Adrenal gland (tissue), 19 donors: ENCODE data around the gene TPX2. TPM values are rescaled to one million over a fixed set of nuclear protein-coding genes. Genes with fewer than 3 reads are reported as not detected.

ENCODE experiments used
- DNase-seq, 7 donors: peaks; one replicate each; pipeline ENCODE4 v3.0.0-alpha.2; 2019 to 2020
- H3K27ac ChIP-seq, 5 donors: fragments of 200-600 bp; sonication (generic) in 4 of 5; 1 replicate in 3 of 5; 2 replicates in 2 of 5; pipeline versions ENCODE4 v1.5.1 to v1.8.0; 2016 to 2020; ENCODE audit warnings: mild to moderate bottlenecking in 1 of 5
- H3K27me3 ChIP-seq: fragments of 200-600 bp; 2 replicates; pipeline ENCODE4 v1.8.0; 2021
- H3K36me3 ChIP-seq, 2 donors: fragments of 200-600 bp; replicated peaks in 1 of 2; 1 replicate in 1 of 2; 2 replicates in 1 of 2; pipeline versions ENCODE4 v1.5.1 to v1.8.0; 2018 to 2022
- H3K4me1 ChIP-seq, 2 donors: fragments of 200-600 bp; replicated peaks in 1 of 2; 1 replicate in 1 of 2; 2 replicates in 1 of 2; pipeline versions ENCODE4 v1.5.1 to v1.8.0; 2018 to 2021
- H3K4me3 ChIP-seq, 4 donors: fragments of 200-600 bp; sonication (generic) in 3 of 4; one replicate each; pipeline ENCODE4 v1.5.1; 2016 to 2018
- H3K9me3 ChIP-seq, 3 donors: fragments of 200-600 bp; sonication (generic) in 1 of 3; replicated peaks in 1 of 3; 1 replicate in 2 of 3; 2 replicates in 1 of 3; pipeline versions ENCODE4 v1.5.1 to v1.8.0; 2016 to 2021
- POLR2A ChIP-seq, 2 donors: fragments of 450-650 bp; IDR thresholded peaks; one replicate each; pipeline ENCODE4 v1.6.1; 2017; ENCODE audit warnings: antibody characterized with exemption in 2 of 2, mild to moderate bottlenecking in 2 of 2, moderate library complexity in 1 of 2
- WGBS, 4 donors: extraction: QIAGEN DNeasy Blood & Tissue Kit in 2 of 4; methylation state at CpG; one replicate each; pipeline versions ENCODE4 v1.1.5 to v1.1.7; 2013 to 2017; 5-methylcytosine and 5-hydroxymethylcytosine counted together
- intact Hi-C, 2 donors: fragments of 100-400 bp; cut with DNase I; formaldehyde crosslinking; loops; one replicate each; pipeline versions ENCODE4 v1.14.1 to v1.15.0; 2022 to 2023
- long read RNA-seq, 10 donors: library from polyadenylated mRNA in 3 of 10; unstranded in 2 of 10; stranded (forward) in 1 of 10; transcript quantifications; one replicate each; pipeline ENCODE4 v2.0.0 and lab custom pipeline, GENCODE V29; 2021 to 2026
- polyA plus RNA-seq, 3 donors: library from polyadenylated mRNA; stranded (reverse); fragments of 200-250 nt in 2 of 3; fragments of 350-450 nt in 1 of 3; fragmentation: Illumina TruSeq in 1 of 3; extraction: RNeasy Lipid Tissue Mini Kit (QIAGEN cat#74804) in 1 of 3; gene quantifications; one replicate each; pipeline ENCODE4 v1.2.3, GENCODE V29; 2013 to 2014
- total RNA-seq, 9 donors: library from RNA; depleted of rRNA in 4 of 9; stranded (reverse); fragments of >200 nt in 4 of 9; fragments of 120-200 nt in 1 of 9; fragmentation: NEBNext Ultra II Directional in 1 of 9; extraction: Animal tissue kit (Norgen Biotek cat#: 25700) in 1 of 9; gene quantifications; one replicate each; pipeline versions ENCODE4 v1.1.0 to v1.2.4, GENCODE V29; 2013 to 2023
- TF ChIP-seq, protein P1 (sequence below), 6 experiments: fragments of 450-650 bp in 4 of 6; fragments of 200-600 bp in 2 of 6; sonication (generic) in 1 of 6; IDR thresholded peaks; 1 replicate in 5 of 6; 2 replicates in 1 of 6; pipeline versions ENCODE4 v1.5.1 to v1.8.0; 2016 to 2021; ENCODE audit warnings: antibody characterized with exemption in 6 of 6, mild to moderate bottlenecking in 2 of 6, moderate library complexity in 1 of 6
- donor health status: healthy with polysubstance abuse.
- donor health status: Bipolar disorder and iron deficiency.
- donor health status: DM: yes; HTN: yes; CAD: no.
- donor health status: DM: no; HTN: no; CAD: no.
- donor health status: DM: no; HTN: no; CAD: no.
- donor health status: DM: yes; HTN: yes; CAD: no.

TPX2 gene, protein sequence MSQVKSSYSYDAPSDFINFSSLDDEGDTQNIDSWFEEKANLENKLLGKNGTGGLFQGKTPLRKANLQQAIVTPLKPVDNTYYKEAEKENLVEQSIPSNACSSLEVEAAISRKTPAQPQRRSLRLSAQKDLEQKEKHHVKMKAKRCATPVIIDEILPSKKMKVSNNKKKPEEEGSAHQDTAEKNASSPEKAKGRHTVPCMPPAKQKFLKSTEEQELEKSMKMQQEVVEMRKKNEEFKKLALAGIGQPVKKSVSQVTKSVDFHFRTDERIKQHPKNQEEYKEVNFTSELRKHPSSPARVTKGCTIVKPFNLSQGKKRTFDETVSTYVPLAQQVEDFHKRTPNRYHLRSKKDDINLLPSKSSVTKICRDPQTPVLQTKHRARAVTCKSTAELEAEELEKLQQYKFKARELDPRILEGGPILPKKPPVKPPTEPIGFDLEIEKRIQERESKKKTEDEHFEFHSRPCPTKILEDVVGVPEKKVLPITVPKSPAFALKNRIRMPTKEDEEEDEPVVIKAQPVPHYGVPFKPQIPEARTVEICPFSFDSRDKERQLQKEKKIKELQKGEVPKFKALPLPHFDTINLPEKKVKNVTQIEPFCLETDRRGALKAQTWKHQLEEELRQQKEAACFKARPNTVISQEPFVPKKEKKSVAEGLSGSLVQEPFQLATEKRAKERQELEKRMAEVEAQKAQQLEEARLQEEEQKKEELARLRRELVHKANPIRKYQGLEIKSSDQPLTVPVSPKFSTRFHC
- total RNA-seq, result 10 to 100 TPM in 1 of 9 donors, 1 to 10 TPM in 8; 2.1 to 22.6 (median 2.5) TPM
- polyA plus RNA-seq, result 1 to 10 TPM in 1 of 3 donors, under 1 TPM in 2; 0.40 to 3.7 (median 0.57) TPM
- long read RNA-seq, donor 1, partial matches to known transcripts, result 0 of 1 reads
- long read RNA-seq, donor 1, other reads (novel, unspliced or antisense), result 0 of 1 reads
- long read RNA-seq, donor 2, result 0 reads
- long read RNA-seq, donor 3, result 0 reads
- long read RNA-seq, donor 4, partial matches to known transcripts, result 1 of 2 reads
- long read RNA-seq, donor 4, other reads (novel, unspliced or antisense), result 0 of 2 reads
- long read RNA-seq, donor 5, partial matches to known transcripts, result 0 of 3 reads
- long read RNA-seq, donor 5, other reads (novel, unspliced or antisense), result 1 of 3 reads
- long read RNA-seq, donor 6, partial matches to known transcripts, result 1 of 1 reads
- long read RNA-seq, donor 6, other reads (novel, unspliced or antisense), result 0 of 1 reads
- long read RNA-seq, donor 7, result 0 reads
- long read RNA-seq, donor 8, partial matches to known transcripts, result 0 of 4 reads
- long read RNA-seq, donor 8, other reads (novel, unspliced or antisense), result 0 of 4 reads
- long read RNA-seq, donor 9, partial matches to known transcripts, result 5 of 5 reads
- long read RNA-seq, donor 9, other reads (novel, unspliced or antisense), result 0 of 5 reads
- long read RNA-seq, donor 10, partial matches to known transcripts, result 0 of 1 reads
- long read RNA-seq, donor 10, other reads (novel, unspliced or antisense), result 0 of 1 reads

DNA sequence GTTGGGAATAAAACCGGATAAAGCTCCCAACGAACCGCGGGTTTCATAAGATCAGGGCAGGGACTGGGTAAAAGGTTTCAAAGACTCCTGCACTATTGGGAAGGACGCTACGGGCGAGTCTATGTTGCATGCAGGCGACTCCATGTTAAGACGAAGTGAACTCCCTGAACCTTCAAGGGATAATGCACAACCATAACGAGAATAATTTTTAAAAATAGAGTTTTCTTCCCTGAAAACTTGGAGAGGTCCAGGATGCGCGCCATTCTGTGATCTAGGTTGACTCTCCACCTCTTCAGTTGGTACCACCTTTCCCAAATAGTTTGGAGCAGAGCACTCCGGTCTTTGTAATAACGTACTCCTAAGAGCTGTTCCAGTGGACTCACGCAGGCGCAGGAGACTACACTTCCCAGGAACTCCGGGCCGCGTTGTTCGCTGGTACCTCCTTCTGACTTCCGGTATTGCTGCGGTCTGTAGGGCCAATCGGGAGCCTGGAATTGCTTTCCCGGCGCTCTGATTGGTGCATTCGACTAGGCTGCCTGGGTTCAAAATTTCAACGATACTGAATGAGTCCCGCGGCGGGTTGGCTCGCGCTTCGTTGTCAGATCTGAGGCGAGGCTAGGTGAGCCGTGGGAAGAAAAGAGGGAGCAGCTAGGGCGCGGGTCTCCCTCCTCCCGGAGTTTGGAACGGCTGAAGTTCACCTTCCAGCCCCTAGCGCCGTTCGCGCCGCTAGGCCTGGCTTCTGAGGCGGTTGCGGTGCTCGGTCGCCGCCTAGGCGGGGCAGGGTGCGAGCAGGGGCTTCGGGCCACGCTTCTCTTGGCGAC lies at the start of gene TPX2:
TPX2 (plus strand) TSS at position 562 of the 821 bp plus-strand sequence. CDS start 18,187 bp downstream, outside the sequence.
- 0 to 2% (median 0%) methylated on average over 28 to 54 of the region's 54 CpGs for WGBS, 4 donors
- Histone ChIP-seq H3K4me3 (peak within 1 kb of the TSS; percentile 63 to 76 (median 72)), H3K27me3 (no peaks in the 10 kb centered on the region), H3K4me1 (peaks cover 0 to 11% of the 10 kb centered on the region in 2 donors), H3K36me3 (no peaks in the 10 kb centered on the region), H3K9me3 (no peaks in the 10 kb centered on the region), H3K27ac (peak within 1 kb of the TSS in 4 of 5 donors; percentile 52 to 76 (median 61))
- TF ChIP-seq, protein P1, sequence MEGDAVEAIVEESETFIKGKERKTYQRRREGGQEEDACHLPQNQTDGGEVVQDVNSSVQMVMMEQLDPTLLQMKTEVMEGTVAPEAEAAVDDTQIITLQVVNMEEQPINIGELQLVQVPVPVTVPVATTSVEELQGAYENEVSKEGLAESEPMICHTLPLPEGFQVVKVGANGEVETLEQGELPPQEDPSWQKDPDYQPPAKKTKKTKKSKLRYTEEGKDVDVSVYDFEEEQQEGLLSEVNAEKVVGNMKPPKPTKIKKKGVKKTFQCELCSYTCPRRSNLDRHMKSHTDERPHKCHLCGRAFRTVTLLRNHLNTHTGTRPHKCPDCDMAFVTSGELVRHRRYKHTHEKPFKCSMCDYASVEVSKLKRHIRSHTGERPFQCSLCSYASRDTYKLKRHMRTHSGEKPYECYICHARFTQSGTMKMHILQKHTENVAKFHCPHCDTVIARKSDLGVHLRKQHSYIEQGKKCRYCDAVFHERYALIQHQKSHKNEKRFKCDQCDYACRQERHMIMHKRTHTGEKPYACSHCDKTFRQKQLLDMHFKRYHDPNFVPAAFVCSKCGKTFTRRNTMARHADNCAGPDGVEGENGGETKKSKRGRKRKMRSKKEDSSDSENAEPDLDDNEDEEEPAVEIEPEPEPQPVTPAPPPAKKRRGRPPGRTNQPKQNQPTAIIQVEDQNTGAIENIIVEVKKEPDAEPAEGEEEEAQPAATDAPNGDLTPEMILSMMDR (IDR thresholded peaks at IDR 0.05), result peak in 5 of 6 experiments; percentile 9 to 38 (median 31)
- TF ChIP-seq POLR2A (IDR thresholded peaks at IDR 0.05), result peak; percentile 44 to 89
- peak; percentile 91 to 98 (median 97) for DNase-seq
- intact Hi-C loops, result no loop called here

DNA sequence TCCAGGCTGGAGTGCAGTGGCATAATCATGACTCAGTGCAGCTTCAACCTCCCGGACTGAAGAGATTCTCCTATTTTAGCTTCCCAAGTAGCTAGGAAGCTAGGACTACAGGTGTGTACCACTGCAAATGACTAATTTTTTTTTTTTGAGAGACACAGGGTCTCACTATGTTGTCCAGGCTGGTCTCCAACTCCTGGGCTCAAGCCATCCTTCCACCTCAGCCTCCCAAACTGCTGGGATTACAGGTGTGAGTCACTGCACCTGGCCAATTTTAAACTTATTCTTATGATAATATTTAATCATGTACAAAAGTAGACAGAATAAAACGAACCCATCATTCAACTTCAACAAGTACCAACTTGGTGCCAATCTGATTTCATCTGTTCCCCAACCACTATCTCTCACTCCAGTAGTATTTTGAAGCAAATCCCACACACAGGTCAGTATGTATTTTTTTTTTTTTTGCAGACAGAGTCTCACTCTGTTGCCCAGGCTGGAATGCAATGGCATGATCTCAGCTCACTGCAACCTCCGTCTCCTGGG lies 48.9 kb upstream of the TPX2 start:
- intact Hi-C loops, result no loop called here
- Histone ChIP-seq H3K27me3 (no peaks in the 10 kb centered on the region), H3K27ac (peak overlapping the region in 2 of 5 donors; percentile 23 to 34), H3K9me3 (no peaks in the 10 kb centered on the region), H3K4me3 (no peak overlapping the region), H3K36me3 (peaks cover 0 to 15% of the 10 kb centered on the region in 2 donors), H3K4me1 (peaks cover 9 to 28% of the 10 kb centered on the region in 2 donors)
- WGBS, 4 donors, result 68 to 75% (median 74%) methylated on average over 3 of the region's 3 CpGs
- no peak for TF ChIP-seq POLR2A (IDR thresholded peaks at IDR 0.05)
- TF ChIP-seq, protein P1 (IDR thresholded peaks at IDR 0.05), result no peak
- no peak for DNase-seq

DNA sequence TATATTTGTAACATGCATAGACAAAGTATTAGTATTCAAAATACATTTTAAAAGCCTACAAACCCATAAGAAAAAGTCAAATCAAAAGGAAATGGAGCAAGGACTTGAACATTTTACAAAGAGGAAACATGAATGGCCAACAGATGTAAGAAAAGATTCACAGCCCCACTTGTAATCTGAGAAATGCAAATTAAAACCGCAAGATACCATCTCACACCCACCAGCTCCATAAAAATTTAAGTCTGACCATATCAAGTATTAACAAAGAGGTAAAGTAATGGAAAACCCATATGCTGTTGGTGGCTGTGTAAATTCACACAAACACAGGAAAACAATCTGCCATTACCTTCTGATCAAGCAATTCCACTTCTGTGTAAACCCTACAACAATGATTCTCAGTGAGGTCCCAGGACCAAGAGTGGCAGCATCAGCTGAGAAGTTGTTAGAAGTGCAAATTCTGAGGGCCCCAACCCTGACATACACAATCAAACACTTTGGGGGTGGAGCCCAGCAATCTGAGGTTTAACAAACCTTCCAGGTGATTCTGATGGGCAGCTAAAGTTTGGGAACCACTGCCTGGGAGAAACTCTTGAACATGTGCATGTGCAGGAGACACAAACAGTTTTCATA lies 47.3 kb upstream of the TPX2 start:
- H3K4me3 ChIP-seq, result no peak overlapping the region
- H3K4me1 ChIP-seq, result peaks cover 9 to 43% of the 10 kb centered on the region in 2 donors
- peak overlapping the region in 2 of 5 donors; percentile 13 to 24 for H3K27ac ChIP-seq
- no peak for DNase-seq
- H3K27me3 ChIP-seq, result no peaks in the 10 kb centered on the region
- intact Hi-C loops, result no loop called here
- WGBS, 4 donors, result 57 to 72% (median 67%) methylated on average over 1 of the region's 1 CpG
- H3K9me3 ChIP-seq, result no peaks in the 10 kb centered on the region
- no peak for TF ChIP-seq POLR2A (IDR thresholded peaks at IDR 0.05)
- TF ChIP-seq, protein P1 (IDR thresholded peaks at IDR 0.05), result no peak
- peaks cover 0 to 12% of the 10 kb centered on the region in 2 donors for H3K36me3 ChIP-seq
